KOPT-K1 (cell line): ENCODE measurements around the gene EIF4E1B.

ENCODE experiments used
- H3K27ac ChIP-seq: fragments of 200-600 bp; sonication (generic); 2 replicates; pipeline ENCODE4 v1.5.1; 2016; ENCODE audit warnings: antibody characterized with exemption, mild to moderate bottlenecking, low read depth, low read length; ENCODE audit not compliant: poor library complexity, severe bottlenecking
- H3K36me3 ChIP-seq: fragments of 200-600 bp; sonication (generic); 2 replicates; pipeline ENCODE4 v1.5.1; 2017; ENCODE audit warnings: antibody characterized with exemption, mild to moderate bottlenecking, low read length, moderate library complexity; ENCODE audit not compliant: insufficient read depth
- H3K9me3 ChIP-seq: fragments of 200-600 bp; sonication (generic); 2 replicates; pipeline ENCODE4 v1.5.1; 2017; ENCODE audit warnings: antibody characterized with exemption, low read length, mild to moderate bottlenecking; ENCODE audit not compliant: insufficient read depth, poor library complexity, severe bottlenecking

Gene EIF4E1B

GRCh38 chr5:176671399-176671798, 40.9 kb downstream of the EIF4E1B start:
- Histone ChIP-seq H3K9me3 (no peaks in the 10 kb centered on the region), H3K36me3 (no peaks in the 10 kb centered on the region), H3K27ac (no peak overlapping the region)

DNA sequence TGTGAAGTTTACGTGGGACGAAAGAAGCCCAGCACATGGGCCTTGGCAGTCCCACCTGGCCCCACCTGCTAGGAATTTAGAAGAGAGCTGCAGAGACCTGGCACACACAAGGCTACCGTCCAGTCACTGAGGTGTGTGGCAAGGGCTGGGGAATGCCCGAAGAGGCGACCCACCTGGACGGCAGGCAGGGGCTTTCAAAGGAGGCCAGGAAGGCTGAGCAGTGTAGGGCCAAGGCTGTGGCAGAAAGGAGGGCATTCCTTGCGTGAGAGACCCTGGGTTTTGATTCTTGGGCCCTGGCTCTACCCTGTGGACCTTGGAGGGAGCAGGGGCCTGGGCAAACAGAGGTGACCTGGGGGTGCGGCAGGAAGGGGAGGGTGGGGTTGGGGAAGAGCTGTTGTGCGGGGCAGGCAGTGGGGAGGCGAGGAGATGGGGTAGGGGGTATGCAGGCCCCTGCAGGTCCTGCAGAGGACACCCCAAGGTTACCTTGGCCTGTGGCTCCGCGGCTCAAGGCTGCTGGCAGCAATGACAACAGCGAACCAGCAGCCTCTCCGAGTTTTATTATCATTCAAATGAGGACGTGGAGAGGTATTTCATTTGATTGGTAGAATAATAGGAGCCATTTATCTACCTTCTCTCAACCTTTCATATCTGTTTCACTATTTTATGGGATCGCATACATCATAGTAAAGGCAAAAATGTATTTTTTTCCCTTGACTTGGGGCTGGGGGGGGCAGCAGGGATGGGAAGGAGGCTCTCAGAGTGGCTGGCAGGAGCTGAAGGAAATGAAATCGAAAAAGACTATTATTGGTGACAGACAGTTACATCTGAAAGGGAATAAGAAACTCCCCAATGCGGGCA, 41.6 kb downstream of the EIF4E1B start:
- Histone ChIP-seq H3K9me3 (no peaks in the 10 kb centered on the region), H3K36me3 (no peaks in the 10 kb centered on the region), H3K27ac (no peak overlapping the region)

DNA sequence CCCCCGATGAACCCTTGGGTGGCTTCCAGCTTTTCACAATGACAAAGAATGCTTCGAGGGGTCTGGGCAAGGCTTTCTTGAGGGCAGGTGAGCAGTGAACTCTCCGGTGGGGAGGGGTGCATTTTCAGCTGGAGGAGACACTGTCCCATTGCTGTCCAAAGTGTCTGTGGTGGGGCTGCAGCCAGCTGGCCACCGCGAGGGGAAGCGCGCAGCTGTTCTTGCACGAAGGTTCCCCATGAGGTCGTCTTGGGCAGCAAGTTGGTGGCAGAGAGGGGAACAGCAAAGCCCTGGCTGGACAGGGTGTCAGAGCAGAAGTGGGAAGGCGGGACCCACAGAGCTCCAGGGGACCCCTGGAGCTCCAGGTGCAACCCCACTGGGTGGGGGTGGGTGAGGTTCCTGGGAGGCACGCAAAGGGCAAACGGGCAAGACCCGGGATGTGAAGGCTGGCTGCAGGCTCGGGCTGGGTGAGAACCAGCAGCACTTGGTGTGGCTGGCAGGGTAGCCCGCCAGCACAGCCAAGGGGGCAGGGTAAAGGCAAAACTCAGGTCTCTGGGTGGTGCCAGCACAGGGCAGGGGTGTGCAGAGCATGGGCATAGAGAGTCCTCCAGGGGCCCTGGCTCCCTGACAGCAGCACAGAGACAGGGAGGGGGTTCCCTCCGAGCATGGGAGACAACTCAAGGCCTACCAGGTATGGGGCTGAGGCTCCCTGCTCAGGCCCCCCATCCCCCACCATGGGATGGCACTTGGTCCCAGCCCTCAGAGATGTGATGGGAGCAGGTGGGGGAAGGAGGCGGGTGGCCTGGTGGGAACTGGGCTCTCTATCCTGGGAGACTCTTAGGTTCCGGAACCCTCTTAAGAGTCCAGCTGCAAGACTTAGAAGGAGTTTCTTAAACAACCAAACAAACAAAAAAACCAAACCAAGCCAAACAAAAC, 43.4 kb downstream of the EIF4E1B start:
- Histone ChIP-seq H3K36me3 (no peaks in the 10 kb centered on the region), H3K27ac (no peak overlapping the region), H3K9me3 (no peaks in the 10 kb centered on the region)

- H3K27ac ChIP-seq, result no peak overlapping the region
- H3K36me3 ChIP-seq, result no peaks in the 10 kb centered on the region
- no peaks in the 10 kb centered on the region for H3K9me3 ChIP-seq
Measured at GRCh38 chr5:176674799-176675198, 44.3 kb downstream of the EIF4E1B start.

DNA sequence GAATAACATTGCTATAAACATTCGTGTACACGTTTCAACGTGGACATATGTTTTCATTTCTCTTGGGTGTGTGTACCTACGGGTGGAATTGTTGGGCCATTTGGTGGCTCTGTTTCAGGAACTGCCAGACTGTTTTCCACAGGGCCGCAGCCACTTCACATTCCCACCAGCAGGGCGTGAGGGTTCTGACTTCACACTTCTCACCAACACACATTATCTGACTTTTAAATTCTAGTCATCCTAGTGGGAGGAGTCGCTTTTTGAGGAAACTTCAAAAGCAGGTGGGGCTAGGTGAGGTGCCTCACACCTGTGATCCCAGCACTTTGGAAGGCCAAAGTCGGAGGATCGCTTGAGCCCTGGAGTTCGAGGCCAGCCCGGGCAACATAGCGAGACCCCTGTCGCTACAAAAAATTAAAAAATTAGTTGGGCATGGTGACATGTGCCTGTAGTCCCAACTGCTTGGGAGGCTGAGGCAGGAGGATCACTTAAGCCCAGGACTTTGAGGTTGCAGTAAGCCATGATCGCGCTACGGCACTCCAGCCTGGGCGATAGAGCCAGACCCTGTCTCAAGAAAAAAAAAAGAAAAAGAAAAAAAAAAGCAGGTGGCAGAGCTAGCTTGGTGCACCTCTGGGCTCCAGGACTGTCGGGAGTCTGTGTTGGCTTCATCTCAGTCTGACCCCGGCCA, 45.3 kb downstream of the EIF4E1B start:
- H3K27ac ChIP-seq, result no peak overlapping the region
- no peaks in the 10 kb centered on the region for H3K36me3 ChIP-seq
- no peaks in the 10 kb centered on the region for H3K9me3 ChIP-seq

GRCh38 chr5:176676361-176676824, 45.9 kb downstream of the EIF4E1B start:
- H3K27ac ChIP-seq, result no peak overlapping the region
- H3K36me3 ChIP-seq, result no peaks in the 10 kb centered on the region
- H3K9me3 ChIP-seq, result no peaks in the 10 kb centered on the region

- no peaks in the 10 kb centered on the region for H3K36me3 ChIP-seq
- H3K27ac ChIP-seq, result no peak overlapping the region
- no peaks in the 10 kb centered on the region for H3K9me3 ChIP-seq
Measured at GRCh38 chr5:176677209-176677939, 46.9 kb downstream of the EIF4E1B start.

DNA sequence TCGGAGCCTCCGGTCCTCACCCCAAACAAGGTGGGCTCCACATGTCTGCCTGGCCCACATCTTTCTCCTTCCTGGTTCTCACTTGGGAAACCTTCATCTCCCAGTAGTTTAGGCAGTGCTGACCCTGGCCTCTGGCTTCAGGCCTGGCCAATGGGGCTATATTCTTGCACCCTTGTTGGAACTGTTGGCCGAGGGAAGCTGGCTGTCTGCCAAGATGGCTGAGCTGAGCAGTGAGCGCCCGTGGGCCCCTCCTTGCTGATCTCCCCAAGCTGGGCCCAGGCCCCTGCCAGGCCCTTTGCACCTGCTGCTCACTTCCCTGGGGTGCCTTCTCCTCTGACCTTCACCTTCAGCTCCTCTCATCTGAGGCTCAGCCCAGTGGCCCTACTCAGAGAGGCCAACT, 48.1 kb downstream of the EIF4E1B start:
- H3K9me3 ChIP-seq, result no peaks in the 10 kb centered on the region
- H3K27ac ChIP-seq, result no peak overlapping the region
- H3K36me3 ChIP-seq, result no peaks in the 10 kb centered on the region

GRCh38 chr5:176679365-176680225, 49.1 kb downstream of the EIF4E1B start:
- Histone ChIP-seq H3K9me3 (peaks cover under 1% of the 10 kb centered on the region), H3K27ac (no peak overlapping the region), H3K36me3 (no peaks in the 10 kb centered on the region)

GRCh38 chr5:176680226-176680563, 49.7 kb downstream of the EIF4E1B start:
- no peak overlapping the region for H3K27ac ChIP-seq
- H3K36me3 ChIP-seq, result no peaks in the 10 kb centered on the region
- peaks cover 6% of the 10 kb centered on the region for H3K9me3 ChIP-seq

DNA sequence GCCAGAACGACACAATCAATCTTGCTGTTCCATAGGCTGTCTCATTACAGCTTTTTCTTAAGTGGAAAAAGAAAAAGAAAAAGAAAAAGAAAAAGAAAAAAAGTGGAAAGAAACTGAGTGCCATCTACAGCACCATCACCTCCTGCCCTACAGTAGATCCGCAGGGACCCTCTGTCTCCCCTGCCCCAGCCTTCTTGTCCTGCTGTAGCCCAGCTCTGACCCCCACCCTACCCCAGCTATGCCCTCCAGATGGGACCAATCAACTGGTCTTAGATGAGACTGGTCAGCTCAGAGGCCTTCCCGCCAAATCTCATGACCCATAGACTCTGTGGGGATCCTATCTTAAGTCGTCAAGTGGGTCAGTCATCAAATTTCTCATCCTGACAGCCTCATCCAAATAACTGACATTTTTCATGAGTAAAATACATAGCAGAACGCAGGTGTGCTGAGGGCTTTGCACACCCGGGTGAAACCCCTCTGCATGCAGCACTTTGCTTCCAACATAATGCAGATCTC, 51.6 kb downstream of the EIF4E1B start:
- H3K36me3 ChIP-seq, result no peaks in the 10 kb centered on the region
- no peak overlapping the region for H3K27ac ChIP-seq
- H3K9me3 ChIP-seq, result peaks cover 13% of the 10 kb centered on the region

DNA sequence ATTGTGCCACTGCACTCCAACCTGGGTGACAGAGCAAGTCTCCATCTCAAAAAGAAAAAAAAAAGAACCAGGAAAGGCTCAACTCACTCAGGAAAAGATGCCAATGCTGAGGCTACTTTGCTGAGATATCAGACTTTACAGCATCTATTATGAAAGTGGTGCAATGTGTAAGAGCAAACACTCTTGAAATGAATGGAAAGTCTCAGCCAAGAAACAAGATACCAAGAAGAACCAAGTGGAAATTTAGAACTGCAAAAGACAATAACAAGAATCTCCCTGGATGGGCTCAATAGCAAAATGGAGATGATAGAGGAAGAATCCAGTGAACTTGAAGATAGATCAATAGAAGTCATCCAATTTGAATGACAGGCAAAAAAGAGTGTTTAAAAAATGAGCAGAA, 54.5 kb downstream of the EIF4E1B start:
- no peak overlapping the region for H3K27ac ChIP-seq
- H3K36me3 ChIP-seq, result no peaks in the 10 kb centered on the region
- peaks cover 38% of the 10 kb centered on the region for H3K9me3 ChIP-seq

- Histone ChIP-seq H3K9me3 (peaks cover 42% of the 10 kb centered on the region), H3K27ac (no peak overlapping the region), H3K36me3 (no peaks in the 10 kb centered on the region)
Measured at GRCh38 chr5:176687247-176687646, 56.8 kb downstream of the EIF4E1B start.
